SIG-M5 treated with dmso at 0.1 percent for 504 hours (cell line): Measurements from ENCODE around the gene XIAP.
A peak's percentile ranks its signal among the peaks of the same experiment; 100 is the strongest.
"Not testable (repeated sequence)": the region's sequence is repeated elsewhere in the genome, so short reads cannot be mapped to it uniquely, and the experiment has no call there.

Source experiments
- DNase-seq: peaks from one replicate; lab custom pipeline; 2025; ENCODE audit not compliant: unreplicated experiment; lab: John Stamatoyannopoulos, UW

Gene XIAP

GRCh38 chrX:123859846-123860838 is at the start of gene XIAP:
Gene XIAP, plus strand, starts transcription at chrX:123860053. Its CDS starts 25,610 bp downstream, at chrX:123885663.
- peak; percentile 81 for DNase-seq

- no peak for DNase-seq
These were observed 45.5 kb upstream of the XIAP start for GRCh38 chrX:123814343-123814742.

GRCh38 chrX:123814934-123815394 is 44.9 kb upstream of the XIAP start:
- not testable (repeated sequence) for DNase-seq

DNA sequence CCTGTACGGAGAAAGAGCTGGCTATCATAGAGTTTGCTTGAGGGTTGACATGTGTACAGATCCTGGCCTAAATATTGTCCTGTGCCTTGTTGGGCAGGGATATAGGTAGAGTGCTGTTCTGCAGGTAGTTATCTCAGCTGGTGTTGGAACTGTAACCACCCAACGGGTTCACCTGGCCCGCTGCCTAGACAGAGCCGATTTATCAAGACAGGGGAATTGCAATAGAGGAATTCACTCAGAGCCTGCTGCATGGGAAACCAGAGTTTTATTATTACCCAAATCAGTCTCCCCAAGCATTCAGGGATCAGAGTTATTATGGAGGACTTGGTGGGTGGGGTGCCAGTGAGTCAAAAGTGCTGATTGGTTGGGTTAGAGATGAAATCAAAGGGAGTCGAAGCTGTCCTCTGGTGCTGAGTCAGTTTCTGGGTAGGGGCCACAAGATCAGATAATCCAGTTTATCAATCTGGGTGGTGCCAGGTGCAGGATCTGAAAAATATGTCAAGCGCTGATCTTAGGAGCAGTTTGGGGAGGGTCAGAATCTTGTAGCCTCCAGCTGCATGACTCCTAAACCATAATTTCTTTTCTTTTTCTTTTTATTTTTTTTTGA is 42.5 kb upstream of the XIAP start:
- no peak for DNase-seq

DNA sequence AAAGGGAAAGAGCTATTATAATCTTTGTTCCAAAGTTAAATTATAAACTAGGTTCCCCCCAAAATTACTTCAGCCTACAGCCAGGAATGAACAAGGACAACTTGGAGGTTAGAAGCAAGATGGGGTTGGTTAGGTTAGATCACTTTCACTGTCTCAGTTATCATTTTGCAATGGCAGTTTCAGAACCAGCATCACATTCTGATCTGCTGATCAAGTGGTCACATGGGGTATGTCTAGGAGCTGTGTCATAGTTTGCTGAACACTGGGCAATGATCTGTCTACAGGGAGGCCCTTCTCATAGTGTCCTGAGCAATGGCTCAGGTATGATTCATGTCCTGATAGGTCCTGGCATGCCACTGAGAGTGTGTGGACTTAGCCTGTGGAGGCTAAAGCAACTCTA is 41.6 kb upstream of the XIAP start:
- no peak for DNase-seq

DNA sequence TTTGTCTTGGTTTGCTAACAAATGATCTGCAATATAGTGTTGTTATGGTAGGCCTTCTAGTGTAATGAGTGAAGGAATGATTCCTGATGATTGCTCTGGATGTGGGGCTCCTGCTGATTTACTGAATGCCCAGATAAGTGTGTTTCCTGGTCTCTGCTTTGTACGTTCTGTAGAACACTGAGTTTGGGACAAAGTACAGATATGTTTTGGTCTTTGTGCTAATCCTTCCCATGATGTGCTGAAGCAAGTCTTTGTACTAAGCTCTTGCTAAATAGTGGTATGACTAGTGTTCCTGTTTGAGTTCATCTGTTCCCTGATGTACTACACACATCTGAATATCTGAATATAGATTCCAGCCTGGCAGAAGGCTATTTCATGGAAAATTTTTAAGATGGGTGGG is 36.9 kb upstream of the XIAP start:
- DNase-seq = no peak

- DNase-seq = peak; percentile 86
These were observed 29.5 kb upstream of the XIAP start for GRCh38 chrX:123830309-123830708.

DNA sequence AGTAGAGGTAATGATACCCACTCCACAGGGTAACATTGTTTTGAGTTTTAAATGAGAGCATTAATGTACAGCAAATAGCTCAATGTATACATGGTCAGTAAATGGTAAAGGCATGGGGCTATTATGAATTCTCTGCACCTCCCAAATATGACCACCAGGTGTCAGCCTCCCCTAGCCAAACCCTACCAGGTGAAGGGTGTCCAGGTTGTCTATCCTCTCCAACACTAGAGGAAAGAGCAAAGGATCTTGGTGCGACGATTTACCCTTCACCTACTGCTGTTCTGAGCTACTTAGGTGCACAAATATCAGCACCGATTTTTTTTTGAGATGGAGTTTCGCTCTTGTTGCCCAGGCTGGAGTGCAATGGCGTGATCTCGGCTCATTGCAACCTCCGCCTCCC is 26.5 kb upstream of the XIAP start:
- peak; percentile 73 for DNase-seq

DNA sequence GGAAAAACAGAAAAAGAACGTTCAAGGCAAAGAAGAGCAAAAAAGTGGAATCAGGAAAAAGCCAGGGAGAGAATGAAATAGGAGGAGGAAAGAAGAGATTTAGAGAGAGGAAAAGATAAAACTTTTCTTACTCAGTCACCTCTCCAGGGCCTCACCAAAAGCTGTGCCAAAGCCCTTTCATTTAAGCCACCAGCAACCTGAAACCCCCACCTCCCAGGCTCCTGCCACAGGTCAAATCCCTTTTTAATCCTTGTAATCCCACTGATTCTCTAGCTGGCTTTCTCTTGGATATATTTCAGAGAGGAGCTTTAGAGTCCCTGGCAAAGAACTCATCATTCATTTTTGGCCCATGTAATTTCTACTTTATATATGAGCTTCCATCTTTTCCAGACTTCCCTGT is 25.7 kb upstream of the XIAP start:
- DNase-seq = no peak

GRCh38 chrX:123835661-123836371 is 24.0 kb upstream of the XIAP start:
- peak; percentile 73 for DNase-seq

- not testable (repeated sequence) for DNase-seq
These were observed 14.7 kb upstream of the XIAP start for GRCh38 chrX:123845129-123845528.

GRCh38 chrX:123846577-123847038 is 13.2 kb upstream of the XIAP start:
- DNase-seq = no peak

GRCh38 chrX:123847056-123847455 is 12.8 kb upstream of the XIAP start:
- no peak for DNase-seq

DNA sequence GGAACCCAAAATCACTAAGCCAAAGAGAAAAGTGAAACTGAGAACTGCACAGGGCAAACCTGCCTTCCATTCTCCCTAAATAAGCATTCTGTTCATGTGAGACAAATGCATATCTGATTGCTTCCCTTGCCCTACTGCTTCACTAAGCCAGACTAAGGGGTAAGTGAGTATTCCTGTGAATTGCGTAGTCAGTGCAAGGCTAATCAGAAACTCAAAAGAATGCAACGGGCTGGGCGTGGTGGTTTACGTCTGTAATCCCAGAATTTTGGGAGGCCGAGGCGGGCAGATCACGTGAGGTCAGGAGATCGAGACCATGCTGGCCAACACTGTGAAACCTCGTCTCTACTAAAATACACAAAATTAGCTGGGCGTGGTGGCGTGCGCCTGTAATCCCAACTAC is 10.8 kb upstream of the XIAP start:
- DNase-seq = no peak

DNA sequence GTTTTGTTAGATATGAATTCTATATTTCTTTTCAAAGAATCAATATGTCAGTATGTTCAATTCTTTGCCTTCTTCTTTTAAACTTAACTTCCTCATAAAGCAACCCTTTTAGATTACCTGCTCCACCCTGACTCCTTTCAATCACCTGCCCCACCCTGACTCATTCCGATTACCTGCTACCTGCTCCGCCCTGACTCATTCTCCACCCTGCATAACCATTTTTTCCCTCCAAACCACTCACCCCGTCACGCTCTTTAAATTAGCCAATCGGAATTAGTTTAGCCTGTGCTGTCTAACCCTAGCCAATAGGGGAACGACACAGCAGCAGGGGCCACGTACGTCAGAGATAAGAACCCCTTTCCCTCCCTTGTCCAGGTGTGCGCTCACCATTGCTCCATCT is 9.9 kb upstream of the XIAP start:
- DNase-seq = not testable (repeated sequence)

DNA sequence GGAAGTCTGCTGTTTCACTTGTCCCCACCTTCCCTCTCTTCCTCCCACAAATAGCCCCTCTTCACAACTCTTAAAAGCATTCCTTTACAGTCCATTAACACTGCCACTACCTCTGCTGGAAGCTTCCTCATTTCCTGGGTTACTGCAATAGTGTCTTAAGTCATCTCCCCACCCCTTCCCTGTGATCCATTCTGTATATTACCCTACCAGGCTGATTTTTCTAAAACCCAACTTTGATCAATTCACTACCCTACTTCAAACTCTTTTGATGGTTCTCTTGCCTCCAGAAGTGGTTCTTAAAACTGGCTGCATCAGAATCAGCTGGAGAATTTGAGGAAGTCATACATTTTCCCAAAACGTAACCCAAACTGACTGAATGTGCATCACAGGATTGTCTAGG is 8.8 kb upstream of the XIAP start:
- DNase-seq = peak; percentile 45

GRCh38 chrX:123854329-123854728 is 5.5 kb upstream of the XIAP start:
- no peak for DNase-seq

- DNase-seq = peak; percentile 81
These were observed 426 bp upstream of the XIAP start for GRCh38 chrX:123859409-123859845.

DNA sequence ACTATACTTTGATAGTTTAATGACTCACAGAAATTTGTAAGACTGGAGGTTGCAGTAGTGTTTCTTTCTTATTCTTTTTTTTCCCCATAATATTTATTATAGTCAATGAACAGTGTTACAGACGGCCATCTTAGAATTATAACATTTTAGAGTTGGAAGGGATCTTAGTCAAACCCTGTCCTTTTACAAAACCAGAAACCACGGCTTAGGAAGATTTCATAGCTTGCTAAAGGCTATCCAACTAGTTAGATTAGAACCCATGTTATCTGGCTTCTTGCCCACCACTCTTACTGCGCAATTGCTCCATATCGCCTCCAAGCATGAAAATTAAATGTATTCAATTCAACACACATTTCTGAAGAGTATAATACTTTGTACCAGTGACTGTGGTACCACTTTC is 1.1 kb downstream of the XIAP start:
- DNase-seq = no peak

GRCh38 chrX:123869488-123869887 is 9.6 kb downstream of the XIAP start:
- no peak for DNase-seq

DNA sequence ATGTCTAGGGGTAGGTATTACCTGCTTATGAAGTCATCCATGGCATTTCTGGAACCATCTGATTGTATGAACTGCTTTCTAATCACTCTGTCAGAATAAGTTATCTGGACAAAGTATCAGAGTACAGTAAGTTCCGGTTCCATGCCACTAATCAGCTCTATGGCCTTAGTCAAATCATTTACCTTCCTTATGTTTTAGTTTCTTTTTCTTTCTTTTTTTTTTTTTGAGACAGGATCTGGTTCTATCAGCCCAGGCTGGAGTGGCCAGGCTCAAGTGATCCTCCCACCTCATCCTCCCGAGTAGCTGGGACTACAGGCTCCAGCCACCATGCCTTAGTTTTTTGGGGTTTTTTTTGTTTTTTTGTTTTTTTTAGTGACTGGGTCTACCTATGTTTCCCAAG is 11.5 kb downstream of the XIAP start:
- DNase-seq = no peak
